K562 (cell line): ENCODE data around the gene EBI3. TPM values are rescaled to one million over a fixed set of nuclear protein-coding genes. Genes with fewer than 3 reads are reported as not detected.

Experiments
- CEBPG ChIP-seq, 3 experiments: fragments of 200-800 bp in 1 of 3; sonication (Bioruptor generic) in 1 of 3; sonication (generic) in 1 of 3; formaldehyde crosslinking in 1 of 3; IDR thresholded peaks in 2 of 3; conservative IDR thresholded peaks in 1 of 3; 2 replicates each; pipeline versions ENCODE4 v1.6.1 to v1.8.0; 2016 to 2022; ENCODE audit warnings: missing compliant biosample characterization in 2 of 3, missing genetic modification characterization in 2 of 3, mild to moderate bottlenecking in 1 of 3, missing genetic modification reagents in 1 of 3
- CREB1 ChIP-seq, 2 experiments: sonication (generic) in 1 of 2; formaldehyde crosslinking in 1 of 2; IDR thresholded peaks; 2 replicates each; pipeline versions ENCODE4 v1.6.1 to v1.8.0; 2012 to 2022; ENCODE audit warnings: inconsistent platforms in 1 of 2, mild to moderate bottlenecking in 1 of 2, missing genetic modification reagents in 1 of 2, moderate library complexity in 1 of 2
- ZNF764 ChIP-seq: fragments of 250-450 bp; sonication (Bioruptor Pico); IDR thresholded peaks from 2 replicates; pipeline ENCODE4 v1.4.0; 2020; ENCODE audit warnings: low read depth, mild to moderate bottlenecking, moderate library complexity
- polyA plus RNA-seq, 8 experiments: library from polyadenylated mRNA; depleted of rRNA in 4 of 8; stranded (reverse) in 5 of 8; unstranded in 3 of 8; fragments of >200 nt; fragmentation: Nextera tagmentation in 2 of 8; fragmentation: Illumina TruSeq in 1 of 8; extraction: Ambion mirVana in 2 of 8; extraction: Trizol in 1 of 8; gene quantifications; 2 replicates each; pipeline versions ENCODE4 v1.2.1 to v1.2.3, GENCODE V29; 2011 to 2014; ENCODE audit warnings: inconsistent platforms in 1 of 8, missing spikeins in 1 of 8
- total RNA-seq, 7 experiments: library from RNA; depleted of rRNA in 6 of 7; stranded (reverse); fragments of >200 nt in 6 of 7; fragmentation: Illumina TruSeq in 2 of 7; extraction: Trizol in 2 of 7; gene quantifications; 2 replicates each; pipeline versions ENCODE4 v1.2.1 to v1.2.3, GENCODE V29; 2011 to 2021; ENCODE audit warnings: low replicate concordance in 1 of 7
- TF ChIP-seq, protein P1 (sequence below): fragments of 450-650 bp; formaldehyde crosslinking; IDR thresholded peaks from 2 replicates; pipeline ENCODE4 v1.4.0; 2022; ENCODE audit warnings: missing genetic modification characterization
- TF ChIP-seq, protein P2 (sequence below), 2 experiments: fragments of 250-450 bp in 1 of 2; fragments of 450-650 bp in 1 of 2; sonication (Bioruptor Pico) in 1 of 2; IDR thresholded peaks; 2 replicates each; pipeline versions ENCODE4 v1.6.1 to v1.8.0; 2016 to 2021; ENCODE audit warnings: mild to moderate bottlenecking in 2 of 2, moderate library complexity in 2 of 2, missing compliant biosample characterization in 1 of 2, missing genetic modification characterization in 1 of 2
- TF ChIP-seq, protein P3 (sequence below): fragments of 450-650 bp; IDR thresholded peaks from 2 replicates; pipeline ENCODE4 v1.6.1; 2016; ENCODE audit warnings: missing biosample characterization, missing genetic modification characterization

Gene EBI3
- total and polyA plus RNA-seq, 9 of the 15 experiments (the other 6 are each of a cell fraction or from before 2014, with no cell fraction given): 0.08 to 0.35 (median 0.22) TPM; not detected in 6

DNA sequence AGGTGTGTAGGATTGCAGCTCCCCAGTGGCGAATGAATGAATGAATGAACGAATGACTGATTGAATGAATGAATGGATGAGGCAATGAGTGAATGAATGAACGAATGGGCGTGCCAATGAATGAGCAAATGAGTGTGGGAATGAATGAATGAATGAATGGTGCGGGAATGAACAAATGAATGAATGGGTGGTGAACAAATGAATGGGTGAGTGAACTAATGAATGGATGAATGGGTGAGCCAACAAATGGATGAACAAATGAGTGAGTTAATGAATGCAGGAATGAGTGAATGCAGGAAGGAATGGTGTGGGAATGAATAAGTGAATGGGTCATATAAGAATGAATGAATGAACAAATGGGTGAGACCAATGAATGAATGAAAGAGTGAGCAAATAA lies 32.1 kb upstream of the EBI3 start (continued):
- TF ChIP-seq, protein P1, sequence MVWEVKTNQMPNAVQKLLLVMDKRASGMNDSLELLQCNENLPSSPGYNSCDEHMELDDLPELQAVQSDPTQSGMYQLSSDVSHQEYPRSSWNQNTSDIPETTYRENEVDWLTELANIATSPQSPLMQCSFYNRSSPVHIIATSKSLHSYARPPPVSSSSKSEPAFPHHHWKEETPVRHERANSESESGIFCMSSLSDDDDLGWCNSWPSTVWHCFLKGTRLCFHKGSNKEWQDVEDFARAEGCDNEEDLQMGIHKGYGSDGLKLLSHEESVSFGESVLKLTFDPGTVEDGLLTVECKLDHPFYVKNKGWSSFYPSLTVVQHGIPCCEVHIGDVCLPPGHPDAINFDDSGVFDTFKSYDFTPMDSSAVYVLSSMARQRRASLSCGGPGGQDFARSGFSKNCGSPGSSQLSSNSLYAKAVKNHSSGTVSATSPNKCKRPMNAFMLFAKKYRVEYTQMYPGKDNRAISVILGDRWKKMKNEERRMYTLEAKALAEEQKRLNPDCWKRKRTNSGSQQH (CRISPR knock-in tag): 0 out of 2 replicates have a peak, but pooled peaks have one; percentile 26
- TF ChIP-seq, protein P2, sequence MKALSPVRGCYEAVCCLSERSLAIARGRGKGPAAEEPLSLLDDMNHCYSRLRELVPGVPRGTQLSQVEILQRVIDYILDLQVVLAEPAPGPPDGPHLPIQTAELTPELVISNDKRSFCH (CRISPR knock-in tag; IDR thresholded peaks at IDR 0.05): no peak
- TF ChIP-seq, protein P2 (tag; IDR thresholded peaks at IDR 0.05): no peak
- TF ChIP-seq CREB1 (IDR thresholded peaks at IDR 0.05): no peak
- no peak for TF ChIP-seq CREB1 (CRISPR knock-in tag; IDR thresholded peaks at IDR 0.05)
- no peak; the same call in 1 of the 2 replicates for TF ChIP-seq CEBPG (CRISPR knock-in tag; IDR thresholded peaks at IDR 0.05)
- no peak for TF ChIP-seq CEBPG (tag; conservative IDR thresholded peaks at IDR 0.05 in 1 of 2, IDR thresholded peaks at IDR 0.05 in 1 of 2)
- TF ChIP-seq ZNF764 (CRISPR knock-in tag): no peak
- TF ChIP-seq, protein P3, sequence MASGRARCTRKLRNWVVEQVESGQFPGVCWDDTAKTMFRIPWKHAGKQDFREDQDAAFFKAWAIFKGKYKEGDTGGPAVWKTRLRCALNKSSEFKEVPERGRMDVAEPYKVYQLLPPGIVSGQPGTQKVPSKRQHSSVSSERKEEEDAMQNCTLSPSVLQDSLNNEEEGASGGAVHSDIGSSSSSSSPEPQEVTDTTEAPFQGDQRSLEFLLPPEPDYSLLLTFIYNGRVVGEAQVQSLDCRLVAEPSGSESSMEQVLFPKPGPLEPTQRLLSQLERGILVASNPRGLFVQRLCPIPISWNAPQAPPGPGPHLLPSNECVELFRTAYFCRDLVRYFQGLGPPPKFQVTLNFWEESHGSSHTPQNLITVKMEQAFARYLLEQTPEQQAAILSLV (tag): no peak
